SIG-M5 (cell line): ENCODE data around the gene AUNIP.

ENCODE experiments used
- DNase-seq: peaks from one replicate; lab custom pipeline; 2025; lab: John Stamatoyannopoulos, UW

The AUNIP gene

GRCh38 chr1:25888426-25888987 is 29.2 kb upstream of the AUNIP start:
- no peak for DNase-seq

GRCh38 chr1:25885602-25886001 is 26.3 kb upstream of the AUNIP start:
- no peak for DNase-seq

GRCh38 chr1:25881266-25881665 is 22.0 kb upstream of the AUNIP start:
- no peak for DNase-seq

GRCh38 chr1:25880518-25880917 is 21.3 kb upstream of the AUNIP start:
- no peak for DNase-seq

DNA sequence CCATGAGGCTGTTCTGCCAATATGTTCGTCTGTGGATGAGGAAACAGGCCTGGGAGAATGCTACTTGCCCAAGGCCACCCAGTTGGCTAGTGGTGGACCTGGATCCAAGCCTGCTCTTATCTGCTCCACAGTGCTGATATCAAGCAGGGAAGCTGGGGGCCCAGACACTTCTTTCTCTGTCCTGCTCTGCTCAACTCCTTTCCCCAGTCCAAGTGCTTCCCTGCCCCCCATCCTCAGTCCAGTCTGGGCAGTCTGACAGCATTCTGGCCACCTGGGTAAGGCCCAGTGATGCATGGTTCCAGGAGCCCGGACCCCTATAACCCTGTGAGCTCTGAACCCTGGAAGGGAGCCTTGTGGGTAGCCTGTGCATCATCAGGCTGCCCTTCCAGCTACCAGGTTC is 20.4 kb upstream of the AUNIP start:
- DNase-seq = no peak

- DNase-seq = no peak
These were observed 19.4 kb upstream of the AUNIP start for GRCh38 chr1:25878690-25879089.

DNA sequence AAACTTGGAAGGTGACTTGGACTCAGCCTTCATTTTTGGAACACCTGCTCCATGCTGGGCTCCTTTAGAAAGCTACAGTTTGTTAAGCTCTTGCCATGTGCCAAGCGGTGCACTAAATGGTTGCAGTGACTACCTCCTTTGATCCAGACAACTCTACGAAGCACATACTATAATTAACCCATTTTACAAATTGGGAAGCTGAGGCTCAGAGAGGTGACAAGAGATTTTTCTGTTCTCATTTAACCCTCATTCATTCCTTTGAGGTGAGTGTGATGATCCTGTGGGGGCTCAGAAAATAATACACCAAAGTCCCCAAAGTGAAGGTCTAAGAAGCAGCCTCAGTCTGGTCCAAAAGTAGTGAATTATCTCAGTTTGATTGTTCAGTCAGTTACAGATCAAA is 17.9 kb upstream of the AUNIP start:
- no peak for DNase-seq

DNA sequence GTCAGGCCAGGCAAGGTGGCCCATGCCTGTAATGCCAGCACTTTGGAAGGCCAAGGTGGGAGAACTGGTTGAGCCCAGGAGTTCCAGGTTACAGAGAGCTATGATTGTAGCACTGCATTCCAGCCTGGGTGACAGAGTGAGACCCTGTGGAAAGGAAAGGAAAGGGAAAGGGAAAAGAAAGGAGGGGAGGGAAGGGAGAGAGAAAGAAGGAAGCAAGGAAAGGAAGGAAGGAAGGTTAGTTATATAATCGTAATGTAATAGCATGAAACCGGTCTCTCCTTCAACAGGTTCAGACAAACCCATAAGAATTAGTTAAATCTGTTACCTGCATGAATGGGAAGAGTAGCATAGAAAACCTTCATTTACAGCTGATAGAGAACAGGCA is 17.4 kb upstream of the AUNIP start:
- DNase-seq = no peak

- DNase-seq = no peak
These were observed 16.8 kb upstream of the AUNIP start for GRCh38 chr1:25875856-25876692.

GRCh38 chr1:25875154-25875855 is 16.0 kb upstream of the AUNIP start, which contains the start of gene PAQR7:
Gene PAQR7, minus strand, starts transcription at chr1:25875708. Its CDS starts 11,869 bp downstream, at chr1:25863839.
- DNase-seq = no peak

GRCh38 chr1:25874635-25875153 is 15.4 kb upstream of the AUNIP start:
- DNase-seq = no peak

- DNase-seq = no peak
These were observed 15.0 kb upstream of the AUNIP start for GRCh38 chr1:25874209-25874608.

GRCh38 chr1:25873120-25873519 is 13.9 kb upstream of the AUNIP start:
- no peak for DNase-seq

- DNase-seq = no peak
These were observed 13.5 kb upstream of the AUNIP start for GRCh38 chr1:25872713-25873112.

DNA sequence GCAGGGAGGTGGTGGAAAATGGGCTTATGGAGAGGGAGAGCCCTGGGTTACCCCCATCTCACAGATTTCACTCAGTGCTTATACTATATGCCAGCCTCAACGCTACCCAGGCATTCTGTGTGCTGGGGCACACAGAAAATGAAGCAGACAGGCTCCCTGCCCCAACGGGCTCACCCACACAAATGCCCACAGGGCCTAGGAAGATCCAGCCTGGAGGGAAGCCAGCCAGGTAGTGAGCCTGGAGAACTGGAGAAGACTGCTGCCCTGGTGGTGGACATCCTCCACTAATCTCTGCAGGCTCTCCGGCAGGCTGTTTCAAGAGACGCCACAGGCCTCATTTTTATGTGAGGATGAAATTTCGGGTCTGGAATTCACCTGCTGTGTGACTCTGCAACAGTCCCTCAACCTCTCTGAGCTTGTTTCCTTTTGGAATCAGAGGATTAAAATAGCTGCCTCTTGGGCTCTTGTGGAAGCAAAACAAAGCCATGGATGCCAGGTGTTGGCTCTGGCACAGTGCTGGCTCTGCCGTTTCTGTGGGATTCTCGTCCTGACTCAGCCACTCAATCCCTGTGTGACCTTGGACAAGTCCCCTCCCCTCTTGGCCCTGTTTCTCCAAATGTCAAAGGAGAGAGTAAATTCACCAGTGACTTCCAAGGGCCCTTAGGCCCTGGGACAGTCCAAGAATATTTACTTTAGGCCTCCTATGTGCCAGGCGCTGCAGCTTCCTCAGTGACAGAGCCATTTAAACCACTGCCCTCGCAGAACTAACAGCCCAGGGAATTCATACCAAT is 12.6 kb upstream of the AUNIP start:
- no peak for DNase-seq

- DNase-seq = no peak
These were observed 11.9 kb upstream of the AUNIP start for GRCh38 chr1:25871086-25871703.

DNA sequence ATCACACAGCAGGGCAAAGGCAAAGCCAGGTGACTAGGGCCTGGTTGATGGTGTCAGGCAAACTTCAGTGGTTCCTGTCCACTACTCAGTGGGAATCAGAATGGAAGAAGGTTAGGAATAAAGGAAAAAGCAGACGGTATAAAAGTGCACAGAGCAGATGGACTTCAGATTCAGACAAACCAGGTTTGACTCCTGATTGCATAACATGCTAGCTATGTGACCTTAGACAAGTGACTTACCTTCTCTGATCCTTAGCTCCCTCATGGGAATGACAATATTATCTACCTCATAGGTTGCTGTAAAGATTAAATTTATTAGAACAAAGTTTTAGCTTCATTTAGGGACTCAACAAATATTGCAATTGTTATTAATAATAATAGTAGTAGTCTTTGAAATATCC is 11.4 kb upstream of the AUNIP start:
- DNase-seq = no peak

GRCh38 chr1:25869909-25870606 is 10.8 kb upstream of the AUNIP start:
- no peak for DNase-seq

DNA sequence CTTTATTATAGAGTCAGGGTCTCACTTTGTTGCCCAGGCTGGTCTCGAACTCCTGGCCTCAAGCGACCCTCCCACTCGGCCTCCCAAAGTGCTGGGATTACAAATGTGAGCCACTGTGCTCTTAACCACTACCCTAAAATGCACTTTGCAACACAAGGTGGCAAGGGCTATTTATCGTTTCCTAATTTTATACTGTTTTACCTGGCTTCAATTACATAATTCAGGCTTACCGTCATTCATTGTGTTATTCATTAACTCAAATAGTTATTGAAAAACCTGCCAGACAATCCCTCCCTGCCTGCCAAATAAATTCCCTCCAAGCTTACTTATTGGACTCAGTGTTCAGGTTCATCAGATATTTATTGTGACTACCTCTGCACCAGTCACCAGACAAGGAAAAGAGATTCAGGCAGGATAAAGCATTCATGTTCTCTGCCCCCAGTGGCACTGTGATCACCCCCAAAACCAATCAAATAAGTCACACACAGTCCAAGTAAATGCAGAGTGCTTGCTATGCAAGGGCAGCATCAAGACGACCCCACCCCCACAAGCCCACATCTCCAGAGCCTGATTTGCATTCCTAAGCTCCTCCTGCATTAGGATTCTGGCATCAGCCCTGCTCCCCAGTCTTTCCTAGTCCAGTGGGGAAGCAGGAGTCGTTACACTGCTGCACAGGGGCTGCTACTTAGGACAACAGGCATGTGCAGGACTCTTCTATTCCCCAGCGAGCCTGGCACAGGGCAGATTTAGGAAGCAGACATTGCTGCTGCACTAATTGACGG is 8.1 kb upstream of the AUNIP start:
- no peak for DNase-seq

DNA sequence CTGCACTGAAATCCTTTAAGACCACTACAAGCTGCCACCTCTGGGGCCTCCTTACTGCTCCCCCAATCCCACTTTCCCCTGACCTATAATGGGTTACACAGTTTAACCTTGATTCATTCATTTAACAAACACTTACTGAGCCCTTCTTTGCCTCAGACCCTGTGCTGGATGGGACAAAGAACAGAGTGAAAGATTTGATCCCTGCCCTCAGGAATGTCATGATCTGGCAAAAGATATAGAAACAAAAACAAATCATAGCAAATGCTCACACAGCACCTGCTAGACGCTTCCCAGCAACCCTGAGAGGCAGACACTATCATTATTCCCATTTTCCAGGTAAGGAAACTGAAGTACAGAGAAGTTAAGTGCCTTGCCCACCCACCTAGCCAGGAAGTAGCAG is 7.0 kb upstream of the AUNIP start:
- DNase-seq = no peak
